ENCODE results near the gene RNF144B. TPM values are rescaled to one million over a fixed set of nuclear protein-coding genes. Genes with fewer than 3 reads are reported as not detected.

RNF144B gene
- total and polyA plus RNA-seq, 2 of the 13 experiments (the other 11 are each of a cell fraction or from before 2014, with no cell fraction given) = 1.8 to 4.3 TPM

DNA sequence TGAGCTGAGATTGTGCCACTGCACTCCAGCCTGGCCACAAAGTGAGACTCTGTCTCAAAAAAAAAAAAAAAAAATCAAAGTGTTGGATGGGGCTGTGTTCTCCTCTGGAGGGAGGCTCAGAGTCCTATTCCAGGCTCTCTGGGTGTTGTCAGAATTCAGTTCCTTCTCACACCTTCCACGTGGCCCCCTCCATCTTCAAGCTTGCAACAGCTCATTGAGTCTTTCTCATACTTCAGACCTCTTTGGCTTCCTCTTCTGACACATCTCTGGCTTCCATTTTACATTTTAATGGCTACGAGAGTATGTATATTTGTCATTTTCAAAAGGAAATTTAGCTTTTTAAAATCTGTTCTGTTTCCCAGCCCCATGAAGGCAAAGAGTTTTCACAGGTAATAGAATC lies 85.8 kb downstream of the RNF144B start:
- no peak for DNase-seq (ENCODE audit: low spot score)
- BruUV-seq (replicated peaks) = no TSS peak
- no peaks in the 10 kb centered on the region for H3K27me3 ChIP-seq (ENCODE audit: control insufficient read depth in 1 of 2, insufficient read depth in 2 of 2, low read length in 2 of 2)
- no peak overlapping the region for H2AFZ ChIP-seq (ENCODE audit: low read length)
- WGBS (ENCODE audit: low lambda C conversion rate) = 85% methylated on average over 2 of the region's 2 CpGs
- no peaks in the 10 kb centered on the region for H3K9me3 ChIP-seq (ENCODE audit: low read length)
- H3K4me3 ChIP-seq (replicated peaks in 1 of 3; ENCODE audit: insufficient read depth in 1 of 3, low read depth in 2 of 3, low read length in 3 of 3) = no peak overlapping the region
- no peak overlapping the region for H3K4me2 ChIP-seq (ENCODE audit: low read depth, low read length)
- ATAC-seq = no peak
- H3K79me2 ChIP-seq (ENCODE audit: insufficient read depth, low read length) = no peaks in the 10 kb centered on the region
- ChIA-PET POLR2A (no interaction called here), CTCF (ENCODE audit: low intra/inter-chr PET ratio, low total read pairs) (interaction anchor here (0.6 kb wide), 1 partner anchor 31 kb away, joined by 3 read pairs; no protein-coding TSS in a partner anchor)
- in situ Hi-C loops (cut with HindIII; ENCODE audit: extremely low pct_ligation_motif_present, low pct_unique_long_range_greater_than_20kb) = no loop called here
- no peaks in the 10 kb centered on the region for H4K20me1 ChIP-seq (ENCODE audit: insufficient read depth, low read length)
- H3K4me1 ChIP-seq (ENCODE audit: insufficient read depth, low read length) = peaks cover 31% of the 10 kb centered on the region
- no peaks in the 10 kb centered on the region for H3K36me3 ChIP-seq (replicated peaks in 1 of 2; ENCODE audit: control insufficient read depth in 1 of 2, insufficient read depth in 2 of 2, low read length in 2 of 2)
- no peak overlapping the region for H3K27ac ChIP-seq (ENCODE audit: extremely low read length, insufficient read depth, low read length)
- intact Hi-C loops (cut with micrococcal nuclease; ENCODE audit: unreplicated experiment) = no loop called here
- no peak for FAIRE-seq
- no peak overlapping the region for H3K9ac ChIP-seq (ENCODE audit: insufficient read depth, low read depth, low read length)
- TF ChIP-seq POLR2A (IDR thresholded peaks at IDR 0.05; ENCODE audit: insufficient read depth in 1 of 2, low read depth in 2 of 2, low read length in 2 of 2) = no peak
- no peak for TF ChIP-seq MAZ (IDR thresholded peaks at IDR 0.05; ENCODE audit: borderline replicate concordance, low read depth, low read length)
- no peak for TF ChIP-seq MAZ (CRISPR knock-in tag; IDR thresholded peaks at IDR 0.05; ENCODE audit: low read depth)
- TF ChIP-seq ZFP90 (CRISPR knock-in tag; IDR thresholded peaks at IDR 0.05; ENCODE audit: borderline replicate concordance) = no peak
- TF ChIP-seq, protein P1, sequence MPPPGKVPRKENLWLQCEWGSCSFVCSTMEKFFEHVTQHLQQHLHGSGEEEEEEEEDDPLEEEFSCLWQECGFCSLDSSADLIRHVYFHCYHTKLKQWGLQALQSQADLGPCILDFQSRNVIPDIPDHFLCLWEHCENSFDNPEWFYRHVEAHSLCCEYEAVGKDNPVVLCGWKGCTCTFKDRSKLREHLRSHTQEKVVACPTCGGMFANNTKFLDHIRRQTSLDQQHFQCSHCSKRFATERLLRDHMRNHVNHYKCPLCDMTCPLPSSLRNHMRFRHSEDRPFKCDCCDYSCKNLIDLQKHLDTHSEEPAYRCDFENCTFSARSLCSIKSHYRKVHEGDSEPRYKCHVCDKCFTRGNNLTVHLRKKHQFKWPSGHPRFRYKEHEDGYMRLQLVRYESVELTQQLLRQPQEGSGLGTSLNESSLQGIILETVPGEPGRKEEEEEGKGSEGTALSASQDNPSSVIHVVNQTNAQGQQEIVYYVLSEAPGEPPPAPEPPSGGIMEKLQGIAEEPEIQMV (CRISPR knock-in tag; IDR thresholded peaks at IDR 0.05; ENCODE audit: low read depth) = no peak
- TF ChIP-seq ZNF883 (CRISPR knock-in tag; IDR thresholded peaks at IDR 0.05; ENCODE audit: not compliant biosample characterization) = no peak
- no peak for TF ChIP-seq PHB2 (IDR thresholded peaks at IDR 0.05; ENCODE audit: partially characterized antibody)
- TF ChIP-seq, protein P2, sequence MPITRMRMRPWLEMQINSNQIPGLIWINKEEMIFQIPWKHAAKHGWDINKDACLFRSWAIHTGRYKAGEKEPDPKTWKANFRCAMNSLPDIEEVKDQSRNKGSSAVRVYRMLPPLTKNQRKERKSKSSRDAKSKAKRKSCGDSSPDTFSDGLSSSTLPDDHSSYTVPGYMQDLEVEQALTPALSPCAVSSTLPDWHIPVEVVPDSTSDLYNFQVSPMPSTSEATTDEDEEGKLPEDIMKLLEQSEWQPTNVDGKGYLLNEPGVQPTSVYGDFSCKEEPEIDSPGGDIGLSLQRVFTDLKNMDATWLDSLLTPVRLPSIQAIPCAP (CRISPR knock-in tag; IDR thresholded peaks at IDR 0.05; ENCODE audit: low read depth) = no peak
- no peak for TF ChIP-seq POLR2G (IDR thresholded peaks at IDR 0.05; ENCODE audit: low read depth, low read length)
- TF ChIP-seq, protein P3, sequence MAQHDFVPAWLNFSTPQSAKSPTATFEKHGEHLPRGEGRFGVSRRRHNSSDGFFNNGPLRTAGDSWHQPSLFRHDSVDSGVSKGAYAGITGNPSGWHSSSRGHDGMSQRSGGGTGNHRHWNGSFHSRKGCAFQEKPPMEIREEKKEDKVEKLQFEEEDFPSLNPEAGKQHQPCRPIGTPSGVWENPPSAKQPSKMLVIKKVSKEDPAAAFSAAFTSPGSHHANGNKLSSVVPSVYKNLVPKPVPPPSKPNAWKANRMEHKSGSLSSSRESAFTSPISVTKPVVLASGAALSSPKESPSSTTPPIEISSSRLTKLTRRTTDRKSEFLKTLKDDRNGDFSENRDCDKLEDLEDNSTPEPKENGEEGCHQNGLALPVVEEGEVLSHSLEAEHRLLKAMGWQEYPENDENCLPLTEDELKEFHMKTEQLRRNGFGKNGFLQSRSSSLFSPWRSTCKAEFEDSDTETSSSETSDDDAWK (CRISPR knock-in tag; IDR thresholded peaks at IDR 0.05) = no peak
- no peak for TF ChIP-seq FIP1L1 (IDR thresholded peaks at IDR 0.05; ENCODE audit: borderline replicate concordance, insufficient read depth, low read depth, low read length)
- TF ChIP-seq KDM3A (CRISPR knock-in tag; IDR thresholded peaks at IDR 0.05; ENCODE audit: low read depth) = no peak
- TF ChIP-seq JDP2 (CRISPR knock-in tag; IDR thresholded peaks at IDR 0.05; ENCODE audit: borderline replicate concordance) = no peak
- TF ChIP-seq, protein P4, sequence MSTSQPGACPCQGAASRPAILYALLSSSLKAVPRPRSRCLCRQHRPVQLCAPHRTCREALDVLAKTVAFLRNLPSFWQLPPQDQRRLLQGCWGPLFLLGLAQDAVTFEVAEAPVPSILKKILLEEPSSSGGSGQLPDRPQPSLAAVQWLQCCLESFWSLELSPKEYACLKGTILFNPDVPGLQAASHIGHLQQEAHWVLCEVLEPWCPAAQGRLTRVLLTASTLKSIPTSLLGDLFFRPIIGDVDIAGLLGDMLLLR (CRISPR knock-in tag; IDR thresholded peaks at IDR 0.05) = no peak
